DMS153 treated with DMSO at 0.1 percent for 48 hours (cell line): ENCODE data around the gene TCF20.
A peak's percentile ranks its signal among the peaks of the same experiment; 100 is the strongest.

ENCODE experiments used
- DNase-seq: peaks from one replicate; lab custom pipeline; 2025; ENCODE audit not compliant: unreplicated experiment; lab: John Stamatoyannopoulos, UW

The TCF20 gene

GRCh38 chr22:42282252-42282942 lies 11.9 kb upstream of the TCF20 start:
- DNase-seq = no peak

DNA sequence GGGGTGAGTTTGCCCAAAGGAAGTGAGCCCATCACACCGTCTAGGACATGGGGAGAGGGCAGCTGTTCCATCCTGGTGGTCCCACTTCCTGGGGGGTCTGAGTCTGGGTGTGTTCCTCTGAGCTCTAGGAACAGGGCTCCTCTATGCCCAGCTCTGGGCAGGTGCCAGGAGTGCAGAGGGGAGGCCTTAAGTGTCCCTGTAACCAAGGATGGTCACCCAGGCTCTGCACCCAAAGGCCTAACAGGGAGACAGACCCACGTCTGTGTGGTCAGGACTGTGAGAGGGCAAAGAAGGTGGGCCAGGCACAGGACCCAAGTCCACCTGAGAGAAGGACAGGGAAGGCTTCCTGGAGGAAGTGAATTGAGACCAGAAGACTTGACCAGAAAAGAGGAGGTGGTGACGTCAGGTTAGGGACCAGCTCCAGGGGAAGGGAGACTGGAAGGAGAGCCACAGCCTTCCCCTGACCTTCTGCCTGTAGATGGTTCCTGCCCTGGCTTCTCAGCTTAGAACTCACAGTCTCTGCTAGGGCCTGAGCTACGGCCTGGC lies 11.3 kb upstream of the TCF20 start:
- DNase-seq = no peak

DNA sequence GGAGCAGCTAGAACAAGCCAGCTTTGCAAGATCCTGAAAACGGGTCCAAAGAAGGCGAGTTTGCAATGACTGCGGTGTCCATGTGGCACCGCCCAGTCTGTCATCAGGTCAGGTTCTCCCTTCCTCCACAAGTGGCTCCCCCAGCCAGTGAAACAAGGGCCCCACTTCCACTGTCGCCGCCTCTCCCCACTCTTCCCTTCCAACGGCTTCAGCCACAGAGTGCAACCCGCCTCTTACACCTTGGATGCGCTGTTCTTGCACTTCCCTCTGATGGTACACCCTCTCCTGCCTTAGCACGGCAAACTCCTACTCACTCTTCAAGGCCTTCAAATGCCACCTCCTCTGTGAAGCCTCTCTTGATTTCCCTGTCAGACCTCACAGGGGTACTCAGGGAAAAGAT lies 10.8 kb upstream of the TCF20 start:
- DNase-seq = no peak

DNA sequence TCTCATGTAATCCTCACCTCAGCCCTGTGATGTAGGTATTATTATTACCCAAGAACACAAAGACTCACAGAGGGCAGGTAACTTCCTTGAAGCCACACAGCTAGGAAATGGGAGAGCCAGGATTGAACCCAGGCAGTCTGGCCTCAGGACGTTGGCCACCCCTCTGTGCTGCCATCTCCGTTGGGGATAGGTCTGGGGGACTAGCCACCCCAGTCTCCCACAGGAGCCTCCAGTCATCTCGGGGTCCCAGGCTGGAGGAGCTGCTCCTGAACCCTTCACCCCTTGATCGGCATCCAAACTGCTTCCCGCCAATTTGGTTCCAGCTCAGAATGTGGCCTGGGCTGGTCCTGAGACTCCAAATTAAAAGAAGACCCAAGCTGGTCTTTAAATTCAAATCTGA lies 10.4 kb upstream of the TCF20 start:
- no peak for DNase-seq

DNA sequence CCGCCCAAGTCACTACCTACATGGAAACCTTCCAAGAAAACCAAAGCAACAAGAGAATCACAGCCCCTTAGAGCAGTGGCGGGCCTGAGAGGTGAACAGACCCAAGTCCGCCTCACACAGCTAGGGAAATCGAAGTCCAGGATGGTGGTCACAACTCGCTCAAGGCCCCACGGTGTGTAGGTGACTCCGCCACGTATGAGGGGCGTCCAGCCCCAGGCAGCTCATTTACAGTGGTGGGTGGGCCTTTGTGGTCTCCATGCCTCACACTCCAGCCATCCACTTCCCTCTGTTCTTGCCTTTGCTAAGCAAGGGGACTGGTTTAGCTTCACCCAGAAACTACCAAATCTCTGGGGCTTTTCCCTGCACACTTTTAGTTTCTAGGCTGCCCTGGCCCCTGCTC lies 9.7 kb upstream of the TCF20 start:
- no peak for DNase-seq

GRCh38 chr22:42279425-42280020 lies 9.1 kb upstream of the TCF20 start:
- DNase-seq = no peak

GRCh38 chr22:42277988-42278776 lies 7.7 kb upstream of the TCF20 start:
- peak; percentile 18 for DNase-seq

DNA sequence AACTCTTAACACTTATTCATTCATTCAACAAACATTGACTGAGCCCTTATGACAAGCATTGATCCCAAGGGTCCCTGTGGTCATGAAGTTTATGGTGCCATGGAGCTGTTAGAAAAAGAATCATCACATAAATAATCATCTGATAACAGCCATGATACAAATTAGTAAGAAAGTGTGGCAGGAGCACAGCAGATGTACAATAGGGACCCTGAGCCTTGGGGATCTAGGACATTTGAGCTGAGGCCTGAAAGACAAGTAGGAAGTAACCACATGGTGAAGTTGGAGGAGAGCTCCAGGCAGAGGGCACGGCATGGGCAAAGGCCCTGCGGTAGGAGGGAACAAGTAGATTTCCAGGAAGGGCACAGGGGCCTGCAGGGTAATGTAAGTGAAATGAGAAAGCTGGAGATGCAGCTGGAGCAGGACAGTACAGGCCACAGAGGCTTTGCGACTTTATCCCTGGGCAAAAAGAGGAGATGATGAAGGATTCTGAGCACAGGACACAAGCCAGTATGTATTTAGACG lies 6.8 kb upstream of the TCF20 start:
- no peak for DNase-seq

GRCh38 chr22:42275970-42276369 lies 5.5 kb upstream of the TCF20 start:
- DNase-seq = no peak

- no peak for DNase-seq
Observed at GRCh38 chr22:42275176-42275575, 4.7 kb upstream of the TCF20 start.

DNA sequence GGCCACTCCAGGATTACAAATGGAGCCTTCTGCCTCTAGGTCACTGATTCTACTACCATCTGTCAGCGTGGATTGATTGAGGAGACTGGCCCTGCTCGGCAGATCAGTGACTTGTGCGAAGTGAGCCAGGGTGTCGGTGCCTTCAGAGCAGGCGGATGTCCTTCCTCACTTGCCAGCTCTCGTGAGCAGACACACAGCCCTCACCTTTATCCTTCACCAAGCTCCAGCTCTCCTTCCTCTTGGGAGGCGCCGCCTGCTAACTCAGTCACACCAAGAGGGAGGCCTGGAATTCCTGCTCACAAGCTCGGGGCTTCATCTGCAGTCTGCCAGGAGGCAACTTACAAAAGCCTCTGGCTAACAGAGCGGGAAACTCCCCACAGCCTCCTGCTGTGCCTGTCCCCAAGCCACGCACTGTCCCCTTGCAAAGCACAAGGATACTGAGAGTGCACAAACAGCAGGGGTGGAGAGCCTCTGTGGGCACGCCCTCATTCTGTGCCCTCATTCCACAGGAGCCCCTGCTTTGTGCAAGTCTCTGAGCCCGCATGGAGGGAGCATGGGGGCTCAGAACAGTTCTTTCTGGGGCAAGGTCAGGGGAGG lies 3.5 kb upstream of the TCF20 start:
- DNase-seq = no peak

DNA sequence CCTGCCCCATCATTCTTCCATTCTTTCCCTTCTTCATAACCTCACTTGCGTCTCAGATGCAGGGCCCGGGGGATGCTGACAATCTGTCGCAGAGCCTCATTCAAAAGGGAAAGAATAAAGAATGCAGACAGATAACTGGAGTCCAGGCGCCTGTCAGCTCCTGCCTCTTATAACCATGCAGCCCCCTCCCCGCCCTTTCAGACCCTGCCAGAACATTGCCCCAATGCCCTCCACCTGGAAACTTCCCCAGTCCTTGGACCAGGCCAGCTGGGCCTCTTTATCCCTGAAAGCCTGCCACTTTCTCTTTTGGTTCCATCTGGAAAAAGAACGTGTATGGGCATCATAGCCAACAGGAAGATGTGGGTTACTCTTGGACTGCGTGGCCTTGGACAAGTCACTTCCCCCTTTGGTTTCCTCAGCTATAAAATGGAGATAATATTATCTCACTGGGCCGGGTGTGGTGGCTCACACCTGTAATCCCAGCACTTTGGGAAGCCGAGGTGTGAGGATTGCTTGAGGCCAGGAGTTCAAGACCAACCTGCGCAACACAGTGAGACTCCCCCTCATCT lies 2.1 kb upstream of the TCF20 start:
- DNase-seq = no peak

DNA sequence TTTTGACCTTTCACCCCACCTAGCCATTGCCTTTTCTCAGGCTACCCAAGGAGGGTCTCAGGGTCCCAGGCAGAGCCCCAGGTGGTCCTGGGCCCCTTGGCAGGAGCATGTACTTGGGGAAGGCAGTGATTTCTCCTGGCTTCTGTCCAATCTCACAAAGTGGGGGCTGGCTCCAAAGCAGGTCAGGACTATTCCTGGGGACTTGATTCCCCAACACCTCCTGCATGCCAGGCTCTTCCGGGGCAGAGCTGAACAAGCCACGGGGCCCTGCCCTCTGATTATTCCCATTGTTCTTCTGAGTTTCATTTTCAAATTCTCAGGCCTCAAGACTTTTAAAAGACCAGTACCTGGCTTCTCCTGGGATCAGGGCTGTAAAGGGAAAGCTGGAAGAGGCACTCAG lies 1.5 kb upstream of the TCF20 start:
- no peak for DNase-seq

- DNase-seq = no peak
Observed at GRCh38 chr22:42271191-42271813, 849 bp upstream of the TCF20 start.

- DNase-seq = no peak
Observed at GRCh38 chr22:42270176-42270509, 310 bp downstream of the TCF20 start.

DNA sequence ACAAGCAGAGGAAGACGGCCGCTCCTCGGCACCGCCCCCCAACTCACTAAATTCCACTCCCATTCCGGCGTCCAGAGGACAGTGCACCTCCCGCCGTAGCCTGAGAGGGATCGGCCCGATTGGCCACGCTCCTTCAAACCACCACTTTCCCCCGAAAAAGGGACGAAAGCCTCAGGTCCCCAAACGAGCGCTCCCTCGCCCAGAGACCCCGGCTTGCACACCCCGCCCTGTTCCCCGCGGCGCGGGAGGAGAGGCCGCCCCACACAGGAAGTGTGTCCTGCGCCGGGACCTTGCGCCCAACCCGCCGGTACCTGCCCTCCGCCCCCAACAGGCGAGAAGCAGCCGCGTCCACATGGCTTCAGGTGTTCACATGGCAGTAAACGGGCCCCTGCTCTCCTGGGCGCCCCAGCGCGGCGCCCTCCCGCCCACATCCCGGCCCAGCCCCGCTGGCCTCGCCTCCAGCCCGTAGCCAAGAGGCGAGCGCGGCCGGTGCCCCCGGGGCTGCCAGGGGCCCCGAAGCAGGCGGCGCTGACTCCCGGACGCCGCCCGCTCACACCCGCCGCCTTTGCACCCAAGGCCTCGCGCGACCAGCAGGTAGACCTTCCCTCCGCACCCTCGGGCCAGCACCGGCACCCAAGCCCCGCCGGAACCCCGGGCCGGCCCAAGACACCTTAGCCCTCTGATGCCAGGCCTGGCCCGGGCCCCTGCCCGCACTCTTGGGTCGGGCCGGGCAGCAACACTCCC lies 849 bp downstream of the TCF20 start:
- DNase-seq = peak; percentile 42

- no peak for DNase-seq
Observed at GRCh38 chr22:42268852-42269410, 1.5 kb downstream of the TCF20 start.

DNA sequence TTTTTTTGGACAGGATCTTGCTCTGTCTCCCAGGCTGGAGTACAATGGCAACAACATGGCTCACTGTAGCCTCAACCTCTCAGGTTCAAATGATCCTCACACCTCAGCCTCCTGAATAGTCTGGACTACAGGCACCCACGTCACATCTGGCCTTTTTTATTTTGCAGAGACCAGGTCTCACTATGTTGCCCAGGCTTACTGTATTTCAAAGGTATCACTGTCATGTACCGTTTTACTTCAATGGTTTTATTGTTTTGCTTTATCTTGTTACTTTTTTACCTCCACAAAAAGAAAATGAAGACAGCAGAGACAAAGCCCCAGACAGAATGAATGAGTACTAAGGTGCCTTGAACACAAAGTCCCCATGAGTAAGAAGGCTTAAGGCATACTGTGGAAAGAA lies 5.1 kb downstream of the TCF20 start:
- DNase-seq = no peak

DNA sequence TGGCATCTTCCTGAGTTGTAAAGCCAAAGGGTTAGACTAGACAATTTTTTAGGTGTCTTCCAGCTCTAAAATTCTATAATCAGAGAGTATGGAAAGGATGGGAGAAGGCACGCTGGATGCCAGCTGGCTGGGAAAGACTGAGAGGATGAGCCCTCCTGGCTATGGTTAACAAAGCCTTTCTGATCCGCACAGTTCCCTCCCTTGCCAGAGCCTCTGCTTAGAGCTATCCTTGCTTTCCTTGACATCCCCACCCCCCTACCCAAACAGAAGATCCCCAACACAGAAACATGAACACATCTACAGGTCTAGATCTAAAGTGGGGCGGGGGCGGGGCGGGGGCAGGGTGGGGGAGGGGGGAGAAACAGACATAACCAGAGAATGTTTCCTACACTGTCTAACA lies 6.5 kb downstream of the TCF20 start:
- DNase-seq = no peak

GRCh38 chr22:42262964-42263363 lies 7.5 kb downstream of the TCF20 start:
- DNase-seq = no peak
